Spleen (tissue), 7 donors: ENCODE measurements around the gene POU3F2.

ENCODE experiments used
- POLR2A ChIP-seq, 3 donors: fragments of 450-650 bp; IDR thresholded peaks; one replicate each; pipeline ENCODE4 v1.5.1; 2017; ENCODE audit warnings: antibody characterized with exemption in 3 of 3, mild to moderate bottlenecking in 1 of 3
- POLR2AphosphoS5 ChIP-seq, 3 donors: sonication (generic); formaldehyde crosslinking; IDR thresholded peaks; one replicate each; pipeline ENCODE4 v1.5.1; 2017; ENCODE audit warnings: antibody characterized with exemption in 3 of 3
- TF ChIP-seq, protein P1 (sequence below), 11 experiments: fragments of 200-600 bp in 7 of 11; fragments of 450-650 bp in 4 of 11; sonication (generic) in 4 of 11; IDR thresholded peaks in 8 of 11; conservative IDR thresholded peaks in 3 of 11; 1 replicate in 7 of 11; 2 replicates in 4 of 11; pipeline versions ENCODE4 v1.4.0 to v1.8.0; 2016 to 2021; ENCODE audit warnings: antibody characterized with exemption in 11 of 11, inconsistent platforms in 4 of 11, mild to moderate bottlenecking in 1 of 11
- donor health status: DM: no; HTN: no; CAD: no; lungs with moderate emphysema.
- donor health status: DM: no; HTN: no; CAD: no.
- donor health status: DM: no; HTN: no; CAD: no.

- TF ChIP-seq, protein P1, sequence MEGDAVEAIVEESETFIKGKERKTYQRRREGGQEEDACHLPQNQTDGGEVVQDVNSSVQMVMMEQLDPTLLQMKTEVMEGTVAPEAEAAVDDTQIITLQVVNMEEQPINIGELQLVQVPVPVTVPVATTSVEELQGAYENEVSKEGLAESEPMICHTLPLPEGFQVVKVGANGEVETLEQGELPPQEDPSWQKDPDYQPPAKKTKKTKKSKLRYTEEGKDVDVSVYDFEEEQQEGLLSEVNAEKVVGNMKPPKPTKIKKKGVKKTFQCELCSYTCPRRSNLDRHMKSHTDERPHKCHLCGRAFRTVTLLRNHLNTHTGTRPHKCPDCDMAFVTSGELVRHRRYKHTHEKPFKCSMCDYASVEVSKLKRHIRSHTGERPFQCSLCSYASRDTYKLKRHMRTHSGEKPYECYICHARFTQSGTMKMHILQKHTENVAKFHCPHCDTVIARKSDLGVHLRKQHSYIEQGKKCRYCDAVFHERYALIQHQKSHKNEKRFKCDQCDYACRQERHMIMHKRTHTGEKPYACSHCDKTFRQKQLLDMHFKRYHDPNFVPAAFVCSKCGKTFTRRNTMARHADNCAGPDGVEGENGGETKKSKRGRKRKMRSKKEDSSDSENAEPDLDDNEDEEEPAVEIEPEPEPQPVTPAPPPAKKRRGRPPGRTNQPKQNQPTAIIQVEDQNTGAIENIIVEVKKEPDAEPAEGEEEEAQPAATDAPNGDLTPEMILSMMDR (IDR thresholded peaks at IDR 0.05 in 8 of 11, conservative IDR thresholded peaks at IDR 0.05 in 3 of 11) = no peak
- TF ChIP-seq POLR2A (IDR thresholded peaks at IDR 0.05) (no peak), POLR2AphosphoS5 (IDR thresholded peaks at IDR 0.05) (no peak)
Observed at GRCh38 chr6:98880486-98880885, 46.1 kb downstream of the POU3F2 start.
